Lower leg skin (tissue), 3 donors: ENCODE data around the gene VPS51.

Source experiments
- POLR2A ChIP-seq, 2 donors: fragments of 450-650 bp; IDR thresholded peaks; one replicate each; pipeline ENCODE4 v1.6.1; 2016 to 2017; ENCODE audit warnings: antibody characterized with exemption in 2 of 2, mild to moderate bottlenecking in 1 of 2, moderate library complexity in 1 of 2
- TF ChIP-seq, protein P1 (sequence below), 3 donors: fragments of 450-650 bp; IDR thresholded peaks; one replicate each; pipeline ENCODE4 v1.5.1; 2016; ENCODE audit warnings: antibody characterized with exemption in 3 of 3, mild to moderate bottlenecking in 3 of 3, moderate library complexity in 2 of 3

DNA sequence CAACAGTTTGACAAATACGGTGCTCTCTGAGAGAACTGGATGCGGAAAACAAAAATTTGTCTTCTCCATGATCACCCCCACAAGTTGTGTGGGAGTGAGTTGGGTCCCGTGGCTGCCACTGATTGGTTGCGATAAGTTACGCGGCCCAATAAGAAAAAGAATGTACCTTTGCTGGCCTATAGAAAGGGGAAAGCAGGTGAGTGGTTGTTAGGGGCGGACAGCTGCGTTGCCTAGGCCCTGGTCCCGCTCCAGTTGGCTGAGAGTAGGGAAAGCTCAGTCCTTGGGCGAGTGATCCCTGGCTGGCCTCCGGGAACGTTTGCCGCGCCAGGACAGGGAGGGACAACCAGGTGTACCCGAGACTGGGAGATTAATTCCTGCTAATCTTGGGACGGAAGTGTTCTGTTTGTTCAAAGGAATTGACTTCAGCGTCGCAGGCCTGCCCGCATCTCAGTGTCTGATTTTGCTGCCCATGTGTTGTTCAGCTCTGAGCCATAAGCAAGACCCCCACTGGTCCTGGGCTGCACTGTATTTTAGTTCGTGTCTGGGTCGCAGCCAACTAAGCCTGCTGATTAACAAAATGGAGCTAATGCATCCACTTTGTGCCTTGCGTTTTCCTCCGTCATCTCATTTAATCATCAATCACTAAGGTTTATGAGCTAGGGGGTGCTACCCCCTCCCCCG is 39.1 kb downstream of the VPS51 start:
- TF ChIP-seq POLR2A (IDR thresholded peaks at IDR 0.05), result no peak
- TF ChIP-seq, protein P1, sequence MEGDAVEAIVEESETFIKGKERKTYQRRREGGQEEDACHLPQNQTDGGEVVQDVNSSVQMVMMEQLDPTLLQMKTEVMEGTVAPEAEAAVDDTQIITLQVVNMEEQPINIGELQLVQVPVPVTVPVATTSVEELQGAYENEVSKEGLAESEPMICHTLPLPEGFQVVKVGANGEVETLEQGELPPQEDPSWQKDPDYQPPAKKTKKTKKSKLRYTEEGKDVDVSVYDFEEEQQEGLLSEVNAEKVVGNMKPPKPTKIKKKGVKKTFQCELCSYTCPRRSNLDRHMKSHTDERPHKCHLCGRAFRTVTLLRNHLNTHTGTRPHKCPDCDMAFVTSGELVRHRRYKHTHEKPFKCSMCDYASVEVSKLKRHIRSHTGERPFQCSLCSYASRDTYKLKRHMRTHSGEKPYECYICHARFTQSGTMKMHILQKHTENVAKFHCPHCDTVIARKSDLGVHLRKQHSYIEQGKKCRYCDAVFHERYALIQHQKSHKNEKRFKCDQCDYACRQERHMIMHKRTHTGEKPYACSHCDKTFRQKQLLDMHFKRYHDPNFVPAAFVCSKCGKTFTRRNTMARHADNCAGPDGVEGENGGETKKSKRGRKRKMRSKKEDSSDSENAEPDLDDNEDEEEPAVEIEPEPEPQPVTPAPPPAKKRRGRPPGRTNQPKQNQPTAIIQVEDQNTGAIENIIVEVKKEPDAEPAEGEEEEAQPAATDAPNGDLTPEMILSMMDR (IDR thresholded peaks at IDR 0.05), result no peak
